ENCODE measurements around the gene PLPP1.

PLPP1 gene

DNA sequence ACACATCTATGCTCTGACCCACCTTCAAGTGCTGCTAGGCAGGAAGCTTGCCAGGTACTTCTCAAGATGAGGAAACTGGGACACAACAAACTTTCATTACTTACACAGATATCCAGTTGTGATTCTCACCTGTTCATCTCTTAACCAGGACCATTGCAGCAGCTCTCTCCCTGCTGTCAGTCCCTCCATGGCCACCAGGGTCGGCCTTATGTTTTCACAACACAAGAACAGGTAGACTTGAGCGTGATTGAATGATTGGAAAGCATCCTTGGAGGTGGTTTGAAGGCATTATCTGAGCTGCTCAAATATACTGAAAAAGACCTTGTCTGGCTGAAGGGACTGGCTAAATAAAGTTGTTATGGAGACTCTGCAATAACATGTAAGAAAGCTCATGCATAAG lies 132.6 kb downstream of the PLPP1 start:
- DNase-seq, result no peak

DNA sequence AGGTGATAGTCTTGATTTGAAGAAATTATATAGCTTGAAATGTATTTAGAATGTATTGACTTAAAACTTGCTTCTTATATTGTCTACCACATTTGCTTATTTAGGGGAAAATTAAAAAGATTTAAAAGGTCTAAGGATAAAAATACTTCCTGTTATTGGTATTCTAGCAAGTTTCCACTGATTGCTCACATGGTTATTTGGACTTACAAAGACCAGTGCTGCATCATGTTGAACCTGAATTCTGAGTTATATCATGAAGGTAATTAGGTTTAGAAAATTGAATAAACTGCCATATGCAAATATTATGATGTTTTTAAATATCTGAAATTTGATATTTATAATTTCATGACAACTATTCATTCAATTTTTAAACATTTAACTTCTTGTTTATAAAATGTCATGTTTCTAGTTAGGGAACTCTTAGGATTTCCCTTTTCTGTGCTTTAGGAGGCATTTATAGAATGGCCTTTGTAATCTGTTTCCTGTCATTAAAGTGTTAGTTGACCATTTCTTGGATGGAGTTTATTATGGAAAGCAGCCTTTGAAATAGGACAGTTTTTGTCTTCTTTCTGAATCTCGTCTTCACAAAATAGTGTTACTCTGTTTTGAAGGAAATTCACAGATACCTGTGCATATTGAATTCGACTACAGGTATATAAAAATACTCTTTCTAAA lies 141.1 kb downstream of the PLPP1 start:
- DNase-seq, result no peak

GRCh38 chr5:55392669-55393068 lies 142.1 kb downstream of the PLPP1 start:
- DNase-seq, result no peak

DNA sequence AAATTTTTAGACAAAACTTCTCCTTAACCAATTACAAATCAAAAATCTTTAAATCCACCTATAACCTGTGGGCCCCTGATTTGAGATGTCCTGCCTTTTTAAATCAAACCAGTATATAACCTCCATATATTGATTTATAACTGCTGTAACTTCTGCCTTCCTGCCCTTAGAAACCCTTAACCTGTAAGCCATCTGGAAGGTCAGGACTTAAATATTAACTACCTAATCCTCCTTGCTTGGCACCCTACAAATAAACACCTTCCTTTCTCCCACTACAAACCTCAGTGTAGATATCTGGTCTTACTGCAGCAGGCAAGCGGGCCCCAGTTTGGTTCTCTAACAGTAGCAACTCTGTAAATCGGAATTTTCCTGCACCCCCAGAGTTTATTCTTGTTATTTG lies 143.1 kb downstream of the PLPP1 start:
- DNase-seq, result no peak

- DNase-seq, result no peak
Observed at GRCh38 chr5:55387865-55388264, 146.9 kb downstream of the PLPP1 start.

DNA sequence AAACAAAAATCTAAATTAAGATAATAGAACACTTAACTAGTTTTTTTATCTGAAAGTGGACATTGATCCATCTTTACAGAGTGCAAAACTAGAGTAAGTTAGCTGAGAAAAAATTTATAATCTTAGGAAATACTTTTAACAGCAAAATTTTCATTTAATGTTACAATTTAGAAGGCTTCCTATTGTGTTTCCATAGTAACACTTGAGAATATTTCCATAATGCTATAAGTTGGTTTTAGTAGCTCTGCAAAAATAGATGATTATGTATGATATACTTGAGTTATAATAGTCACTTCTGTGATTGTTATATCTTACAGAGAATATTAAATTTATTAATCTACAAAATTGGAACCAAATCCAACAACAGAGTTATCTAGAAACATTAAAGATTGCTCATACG lies 148.4 kb downstream of the PLPP1 start:
- DNase-seq, result no peak

DNA sequence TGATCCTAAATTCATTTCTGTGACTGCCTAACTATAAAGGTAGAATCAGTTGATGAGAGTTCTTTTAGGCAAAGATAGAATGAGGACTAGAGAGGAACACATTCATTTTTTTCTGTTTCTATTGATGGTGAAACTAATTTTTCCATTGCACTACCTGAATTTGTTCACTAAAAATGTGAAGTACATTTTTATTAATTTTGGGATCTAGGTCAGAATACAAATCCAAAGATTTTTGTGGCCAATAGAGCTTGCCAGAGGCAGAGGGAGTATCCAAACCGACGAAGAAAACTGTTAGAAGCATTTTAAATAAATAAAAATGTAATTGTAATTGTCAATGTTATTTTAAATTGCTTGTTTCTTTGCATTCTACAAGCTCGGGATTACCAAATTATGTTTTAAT lies 148.9 kb downstream of the PLPP1 start:
- no peak for DNase-seq

- no peak for DNase-seq
Observed at GRCh38 chr5:55385227-55385626, 149.5 kb downstream of the PLPP1 start.

DNA sequence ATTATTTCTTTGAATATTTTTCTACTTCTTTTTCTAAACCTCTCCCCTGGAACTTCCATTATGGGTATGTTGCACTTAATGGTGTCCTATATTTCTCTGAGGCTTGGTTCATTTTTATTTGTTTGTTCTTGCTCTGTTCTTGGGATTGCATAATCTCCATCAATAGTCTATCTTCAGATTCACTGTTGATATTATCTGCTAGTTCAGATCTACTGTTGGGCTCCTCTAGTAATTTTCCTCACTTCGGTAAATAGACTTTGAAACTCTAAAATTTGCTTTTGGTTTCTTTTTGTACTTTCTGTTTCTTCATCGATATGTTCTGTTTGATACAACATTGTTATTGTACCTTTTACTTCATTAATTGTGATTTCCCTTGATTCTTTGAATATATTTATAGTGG lies 150.7 kb downstream of the PLPP1 start:
- DNase-seq, result peak in 1 of 5 experiments; percentile 18

GRCh38 chr5:55383254-55383653 lies 151.5 kb downstream of the PLPP1 start:
- DNase-seq, result no peak

- no peak for DNase-seq
Observed at GRCh38 chr5:55377810-55378209, 157.0 kb downstream of the PLPP1 start.
